HepG2 (cell line): ENCODE measurements around the gene FMN2. TPM values are rescaled to one million over a fixed set of nuclear protein-coding genes. Genes with fewer than 3 reads are reported as not detected.

Source experiments
- ATAC-seq: fragments of 200-7000 bp; cut with Tn5 transposase; 3 replicates; pipeline ENCODE4 v1.9.1; 2020; ENCODE audit warnings: mild to moderate bottlenecking, moderate library complexity
- BruUV-seq: library from RNA; stranded (reverse); fragments of 400-500 nt; replicated peaks from 2 replicates; lab custom pipeline; 2021; lab: Mats Ljungman, UMichigan
- CTCF ChIA-PET: fragments of 300-600 bp; formaldehyde crosslinking; extraction: SDS; loops from one replicate; lab custom pipeline; 2021; ENCODE audit warnings: low total read pairs, inconsistent platforms, low intra/inter-chr PET ratio; lab: Yijun Ruan, JAX
- POLR2A ChIA-PET: fragments of 350-600 bp; sonication (Branson Sonifier 250); formaldehyde crosslinking; loops from one replicate; lab custom pipeline; 2020; ENCODE audit warnings: antibody characterized with exemption, inconsistent platforms; lab: Yijun Ruan, JAX
- DNase-seq: peaks from one replicate; pipeline ENCODE4 v3.0.0-alpha.2; 2015; ENCODE audit warnings: low spot score
- FAIRE-seq: peaks from 3 replicates; lab custom pipeline; 2011; peaks lifted over from hg19 to GRCh38; lab: Jason Lieb, UNC
- H2AFZ ChIP-seq: one replicate; pipeline ENCODE4 v1.6.1; 2011; ENCODE audit warnings: low read length, inconsistent platforms
- H3K27ac ChIP-seq: fragments of 300-600 bp; 3 replicates; pipeline ENCODE4 v1.8.0; 2011; ENCODE audit warnings: mixed run types, mild to moderate bottlenecking, mixed read lengths, low read length, inconsistent platforms; ENCODE audit not compliant: insufficient read depth; ENCODE audit errors: extremely low read length
- H3K27me3 ChIP-seq, 2 experiments: fragments of 200-600 bp in 1 of 2; 2 replicates in 1 of 2; 3 replicates in 1 of 2; pipeline versions ENCODE4 v1.6.0 to v1.8.0; 2011; ENCODE audit warnings: low read length in 2 of 2, mild to moderate bottlenecking in 2 of 2, moderate library complexity in 2 of 2, inconsistent platforms in 1 of 2; ENCODE audit not compliant: insufficient read depth in 2 of 2, control insufficient read depth in 1 of 2
- H3K36me3 ChIP-seq, 2 experiments: fragments of 200-600 bp in 1 of 2; replicated peaks in 1 of 2; 2 replicates in 1 of 2; 3 replicates in 1 of 2; pipeline versions ENCODE4 v1.5.1 to v1.8.0; 2011; ENCODE audit warnings: low read length in 2 of 2, inconsistent platforms in 1 of 2; ENCODE audit not compliant: insufficient read depth in 2 of 2, control insufficient read depth in 1 of 2
- H3K4me1 ChIP-seq: 2 replicates; pipeline ENCODE4 v1.5.1; 2012; ENCODE audit warnings: low read length, inconsistent platforms; ENCODE audit not compliant: insufficient read depth
- H3K4me2 ChIP-seq: 2 replicates; pipeline ENCODE4 v1.6.0; 2011; ENCODE audit warnings: low read depth, low read length, inconsistent platforms
- H3K4me3 ChIP-seq, 3 experiments: fragments of 200-600 bp in 1 of 3; sonication (generic), shearing (Covaris generic) in 1 of 3; replicated peaks in 1 of 3; 2 replicates each; pipeline ENCODE4 v1.5.1; 2011 to 2016; ENCODE audit warnings: low read length in 3 of 3, inconsistent platforms in 2 of 3, low read depth in 2 of 3, mild to moderate bottlenecking in 2 of 3, control low read depth in 1 of 3, mixed read lengths in 1 of 3; ENCODE audit not compliant: insufficient read depth in 1 of 3
- H3K79me2 ChIP-seq: one replicate; pipeline ENCODE4 v1.6.1; 2011; ENCODE audit warnings: low read length, inconsistent platforms; ENCODE audit not compliant: insufficient read depth
- H3K9ac ChIP-seq: 2 replicates; pipeline ENCODE4 v1.6.0; 2011; ENCODE audit warnings: mild to moderate bottlenecking, low read depth, low read length, inconsistent platforms; ENCODE audit not compliant: insufficient read depth
- H3K9me3 ChIP-seq: 2 replicates; pipeline ENCODE4 v1.5.1; 2012; ENCODE audit warnings: mild to moderate bottlenecking, low read length
- H4K20me1 ChIP-seq: 2 replicates; pipeline ENCODE4 v1.6.0; 2011; ENCODE audit warnings: inconsistent platforms, mild to moderate bottlenecking, low read length, moderate library complexity; ENCODE audit not compliant: insufficient read depth
- BORCS8-MEF2B ChIP-seq: sonication (generic); formaldehyde crosslinking; IDR thresholded peaks from 2 replicates; pipeline ENCODE4 v1.8.0; 2022; ENCODE audit warnings: mild to moderate bottlenecking, missing genetic modification reagents
- CHD4 ChIP-seq: fragments of 200-600 bp; sonication (generic); IDR thresholded peaks from 2 replicates; pipeline ENCODE4 v1.7.0; 2017; ENCODE audit warnings: mild to moderate bottlenecking, low read length, borderline replicate concordance
- ETS1 ChIP-seq: sonication (generic); formaldehyde crosslinking; IDR thresholded peaks from 2 replicates; pipeline ENCODE4 v1.4.0; 2020; ENCODE audit warnings: missing genetic modification reagents
- FOXM1 ChIP-seq: sonication (generic); formaldehyde crosslinking; IDR thresholded peaks from 2 replicates; pipeline ENCODE4 v1.5.0; 2020; ENCODE audit warnings: missing genetic modification reagents
- KDM3A ChIP-seq: IDR thresholded peaks from 2 replicates; pipeline ENCODE4 v1.6.1; 2018; ENCODE audit warnings: low read depth, missing compliant biosample characterization
- NCOA5 ChIP-seq: sonication (generic); formaldehyde crosslinking; IDR thresholded peaks from 2 replicates; pipeline ENCODE4 v1.4.0; 2020; ENCODE audit warnings: missing genetic modification reagents
- PRDM15 ChIP-seq: sonication (generic); formaldehyde crosslinking; IDR thresholded peaks from 2 replicates; pipeline ENCODE4 v1.4.0; 2020; ENCODE audit warnings: missing genetic modification reagents
- SSRP1 ChIP-seq: IDR thresholded peaks from 2 replicates; pipeline ENCODE4 v1.6.1; 2016; ENCODE audit warnings: control low read depth
- YEATS2 ChIP-seq: sonication (generic); formaldehyde crosslinking; IDR thresholded peaks from 2 replicates; pipeline ENCODE4 v1.4.0; 2020; ENCODE audit warnings: missing genetic modification reagents, borderline replicate concordance
- ZBTB33 ChIP-seq: sonication (generic); formaldehyde crosslinking; IDR thresholded peaks from 2 replicates; pipeline ENCODE4 v1.4.0; 2020; ENCODE audit warnings: missing genetic modification reagents
- ZNF180 ChIP-seq: sonication (generic); formaldehyde crosslinking; IDR thresholded peaks from 2 replicates; pipeline ENCODE4 v1.4.0; 2020; ENCODE audit warnings: low read depth, missing genetic modification reagents, borderline replicate concordance
- ZNF670 ChIP-seq: sonication (generic); formaldehyde crosslinking; IDR thresholded peaks from 2 replicates; pipeline ENCODE4 v1.8.0; 2022; ENCODE audit warnings: mild to moderate bottlenecking, missing genetic modification reagents, borderline replicate concordance
- WGBS: methylation state at CpG from one replicate; pipeline ENCODE4 v1.1.6; 2017; ENCODE audit warnings: low lambda C conversion rate; 5-methylcytosine and 5-hydroxymethylcytosine counted together
- in situ Hi-C: cut with HindIII; loops from 2 replicates; pipeline ENCODE4 v1.10.0; 2017; ENCODE audit warnings: low pct_unique_long_range_greater_than_20kb; ENCODE audit not compliant: extremely low pct_ligation_motif_present
- intact Hi-C: fragments of 100-400 bp; cut with micrococcal nuclease; formaldehyde crosslinking; loops from one replicate; pipeline ENCODE4 v1.10.0; 2022; ENCODE audit not compliant: unreplicated experiment
- polyA plus RNA-seq, 8 experiments: library from polyadenylated mRNA; depleted of rRNA in 3 of 8; stranded (reverse) in 7 of 8; unstranded in 1 of 8; fragments of >200 nt; fragmentation: Illumina TruSeq in 4 of 8; extraction: Trizol in 4 of 8; gene quantifications; 2 replicates each; pipeline versions ENCODE4 v1.2.1 to v1.2.3, GENCODE V29; 2011 to 2016; ENCODE audit warnings: low read depth in 4 of 8, missing spikeins in 1 of 8, mixed read lengths in 1 of 8; ENCODE audit not compliant: insufficient read depth in 1 of 8
- total RNA-seq, 5 experiments: library from RNA; depleted of rRNA; stranded (reverse); fragments of >200 nt; fragmentation: Illumina TruSeq; extraction: Trizol; gene quantifications; 2 replicates each; pipeline ENCODE4 v1.2.3, GENCODE V29; 2016; ENCODE audit warnings: low read depth in 1 of 5

Gene FMN2
- total and polyA plus RNA-seq, 2 of the 13 experiments (the other 11 are each of a cell fraction or from before 2014, with no cell fraction given): not detected

GRCh38 chr1:240435996-240436566, 344.4 kb downstream of the FMN2 start:
- peaks cover 0 to 3% of the 10 kb centered on the region in 2 experiments; a peak in 1 of 5 replicates for H3K27me3 ChIP-seq
- no peak for ATAC-seq
- H3K27ac ChIP-seq: no peak overlapping the region
- 17% methylated on average over 9 of the region's 9 CpGs for WGBS
- no peak for DNase-seq
- POLR2A ChIA-PET: no interaction called here
- no peak overlapping the region for H3K4me3 ChIP-seq
- no peaks in the 10 kb centered on the region for H3K4me1 ChIP-seq
- no peaks in the 10 kb centered on the region for H4K20me1 ChIP-seq
- no TSS peak for BruUV-seq
- in situ Hi-C loops: no loop called here
- CTCF ChIA-PET: no interaction called here
- TF ChIP-seq ETS1 (no peak), CHD4 (no peak)
- TF ChIP-seq, all 625 proteins: peak for 0
- H3K4me2 ChIP-seq: no peak overlapping the region
- intact Hi-C loops: no loop called here
- H2AFZ ChIP-seq: no peak overlapping the region
- no peaks in the 10 kb centered on the region for H3K36me3 ChIP-seq
- H3K79me2 ChIP-seq: no peaks in the 10 kb centered on the region
- H3K9me3 ChIP-seq: no peaks in the 10 kb centered on the region
- no peak for FAIRE-seq
- H3K9ac ChIP-seq: no peak overlapping the region

- Histone ChIP-seq H3K9ac (no peak overlapping the region), H3K27ac (no peak overlapping the region), H3K4me2 (no peak overlapping the region), H3K4me3 (no peak overlapping the region), H3K9me3 (no peaks in the 10 kb centered on the region), H4K20me1 (no peaks in the 10 kb centered on the region), H3K79me2 (no peaks in the 10 kb centered on the region), H3K27me3 (peaks cover 0 to 3% of the 10 kb centered on the region in 2 experiments; a peak in 1 of 5 replicates), H2AFZ (no peak overlapping the region), H3K36me3 (no peaks in the 10 kb centered on the region), H3K4me1 (no peaks in the 10 kb centered on the region)
- no peak for ATAC-seq
- in situ Hi-C loops: no loop called here
- POLR2A ChIA-PET: no interaction called here
- no TSS peak for BruUV-seq
- CTCF ChIA-PET: no interaction called here
- whole genome bisulfite sequencing: 7% methylated on average over 1 of the region's 1 CpG
- DNase-seq: no peak
- FAIRE-seq: no peak
- intact Hi-C loops: no loop called here
- TF ChIP-seq BORCS8-MEF2B (CRISPR knock-in tag) (no peak), SSRP1 (CRISPR knock-in tag) (no peak), KDM3A (CRISPR knock-in tag) (no peak), YEATS2 (CRISPR knock-in tag) (no peak), ZBTB33 (CRISPR knock-in tag) (no peak), NCOA5 (CRISPR knock-in tag) (no peak), ZNF180 (CRISPR knock-in tag) (no peak), ZNF670 (CRISPR knock-in tag) (no peak), FOXM1 (CRISPR knock-in tag) (no peak), PRDM15 (CRISPR knock-in tag) (no peak)
Measured at GRCh38 chr1:240441669-240442068, 350.0 kb downstream of the FMN2 start.
